ENCODE data around the gene ENOX2.

The ENOX2 gene

DNA sequence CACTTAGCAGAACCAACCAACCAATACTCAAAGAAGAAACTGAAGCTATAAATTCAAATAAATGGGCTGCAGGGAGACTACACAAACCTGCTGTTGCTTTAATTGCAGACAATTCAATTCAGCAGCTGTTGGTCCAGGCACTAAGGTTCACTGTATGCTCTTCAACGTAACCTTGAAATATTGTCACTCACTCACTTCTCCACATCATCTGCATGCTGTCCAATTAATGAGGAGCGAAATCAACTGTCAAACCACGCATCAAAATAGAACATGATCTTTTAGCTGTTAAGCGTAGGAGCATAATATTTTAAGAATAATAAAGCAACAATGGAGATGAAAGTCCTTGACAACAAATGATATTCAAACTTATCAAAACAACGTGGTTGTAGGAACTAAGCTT is 17.0 kb downstream of the ENOX2 start:
- TF ChIP-seq CTCF (IDR thresholded peaks at IDR 0.05; ENCODE audit: unreplicated experiment in 3 of 3) = no peak
- no peaks in the 10 kb centered on the region for H3K9me3 Mint-ChIP-seq
- no peaks in the 10 kb centered on the region for H3K36me3 Mint-ChIP-seq (ENCODE audit: low read depth)
- H3K4me1 Mint-ChIP-seq = peaks cover 58% of the 10 kb centered on the region
- peaks cover 4% of the 10 kb centered on the region for H3K27me3 Mint-ChIP-seq (ENCODE audit: low read depth)
- peak overlapping the region; percentile 49 to 82 (median 78) for H3K27ac Mint-ChIP-seq
- H3K4me3 Mint-ChIP-seq = peak overlapping the region; percentile 61 to 85 (median 75)

GRCh38 chrX:130885508-130885907 is 17.5 kb downstream of the ENOX2 start:
- H3K4me3 Mint-ChIP-seq = peak overlapping the region; percentile 61 to 85 (median 75)

DNA sequence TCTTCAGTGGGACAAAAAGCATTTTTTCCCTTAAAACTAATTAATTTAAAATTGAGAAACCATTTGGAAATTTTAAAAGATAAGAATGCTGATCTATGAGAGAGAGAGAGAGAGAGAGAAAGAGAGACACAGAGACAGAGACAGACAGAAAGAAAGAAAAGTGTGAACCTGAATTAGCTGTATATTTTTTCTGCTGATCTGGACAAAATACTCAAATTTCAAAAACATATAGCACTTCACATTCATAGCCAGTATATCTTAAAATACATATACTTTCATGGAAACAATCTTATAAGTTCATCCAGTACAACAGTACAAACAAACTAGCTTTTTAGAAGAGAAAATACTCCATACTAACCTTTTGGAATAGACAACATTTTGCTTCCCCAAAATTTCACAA is 18.4 kb downstream of the ENOX2 start:
- Mint-ChIP-seq H3K9me3 (no peaks in the 10 kb centered on the region), H3K27ac (no peak overlapping the region), H3K4me3 (peak overlapping the region in 2 of 3 experiments; percentile 46 to 53), H3K4me1 (peaks cover 57% of the 10 kb centered on the region), H3K27me3 (ENCODE audit: low read depth) (no peaks in the 10 kb centered on the region), H3K36me3 (ENCODE audit: low read depth) (no peaks in the 10 kb centered on the region)
- no peak for TF ChIP-seq CTCF (IDR thresholded peaks at IDR 0.05; ENCODE audit: unreplicated experiment in 3 of 3)

More at GRCh38 chrX:130885508-130885907, 17.5 kb downstream of the ENOX2 start:
- H3K27me3 Mint-ChIP-seq (ENCODE audit: low read depth) = peaks cover 4% of the 10 kb centered on the region
- H3K27ac Mint-ChIP-seq = peak overlapping the region; percentile 49 to 82 (median 78)
- H3K4me1 Mint-ChIP-seq = peaks cover 58% of the 10 kb centered on the region
- TF ChIP-seq CTCF (IDR thresholded peaks at IDR 0.05; ENCODE audit: unreplicated experiment in 3 of 3) = no peak
- no peaks in the 10 kb centered on the region for H3K9me3 Mint-ChIP-seq
- no peaks in the 10 kb centered on the region for H3K36me3 Mint-ChIP-seq (ENCODE audit: low read depth)

GRCh38 chrX:130879869-130880268 is 23.1 kb downstream of the ENOX2 start:
- Mint-ChIP-seq H3K4me1 (peaks cover 51% of the 10 kb centered on the region), H3K27me3 (ENCODE audit: low read depth) (no peaks in the 10 kb centered on the region), H3K27ac (peak overlapping the region in 1 of 3 experiments; percentile 69), H3K9me3 (peaks cover 14% of the 10 kb centered on the region), H3K36me3 (ENCODE audit: low read depth) (peaks cover 7% of the 10 kb centered on the region), H3K4me3 (no peak overlapping the region)
- no peak for TF ChIP-seq CTCF (IDR thresholded peaks at IDR 0.05; ENCODE audit: unreplicated experiment in 3 of 3)

DNA sequence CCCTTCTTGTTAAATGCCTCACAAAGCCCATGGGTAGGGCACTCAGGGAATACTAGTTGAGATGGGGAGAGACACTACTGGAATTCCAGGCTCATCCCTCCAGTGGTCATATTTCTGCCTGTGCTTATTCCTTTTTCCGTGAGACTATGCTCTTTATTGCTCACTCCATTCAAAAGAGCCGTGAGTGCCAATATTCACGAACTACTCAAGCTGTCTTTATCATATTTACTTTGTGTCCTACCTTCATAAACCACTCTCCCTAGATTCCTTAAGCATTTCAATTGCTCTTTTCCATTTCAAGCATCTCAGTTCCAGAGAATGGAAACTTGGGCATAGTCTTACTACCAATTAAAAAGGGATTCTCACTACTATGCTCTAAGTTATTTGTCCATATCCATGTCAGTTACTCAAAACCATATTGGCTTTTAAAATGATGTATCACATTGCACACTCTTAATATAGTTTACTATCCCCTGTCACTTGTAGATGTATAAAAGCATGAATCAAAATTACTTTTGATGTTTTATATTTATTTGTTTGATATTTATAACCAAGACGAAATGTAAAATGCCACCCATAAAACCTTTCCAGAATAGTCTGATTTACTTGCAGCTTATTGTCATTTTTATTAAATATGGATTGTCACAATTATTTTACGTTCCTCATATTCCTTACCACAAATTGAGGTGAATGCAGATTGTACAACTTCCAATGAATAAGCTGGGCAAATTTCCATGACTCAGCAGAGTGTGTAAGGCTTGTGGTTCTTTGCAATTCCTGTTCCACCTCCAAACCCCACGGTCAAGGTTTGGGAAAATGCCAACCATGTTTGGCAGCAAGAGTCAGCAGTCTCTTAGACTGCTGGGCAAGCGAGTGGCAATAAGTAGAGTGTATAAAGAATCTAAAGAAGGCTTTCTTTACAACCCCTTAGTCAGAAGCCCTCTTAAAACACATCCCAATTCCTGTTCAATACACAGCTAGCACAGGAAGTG is 24.4 kb downstream of the ENOX2 start:
- Mint-ChIP-seq H3K4me1 (peaks cover 39% of the 10 kb centered on the region), H3K27ac (peak overlapping the region; percentile 44 to 70 (median 49)), H3K27me3 (ENCODE audit: low read depth) (no peaks in the 10 kb centered on the region), H3K4me3 (no peak overlapping the region), H3K36me3 (ENCODE audit: low read depth) (peaks cover 19% of the 10 kb centered on the region), H3K9me3 (peaks cover 24% of the 10 kb centered on the region)
- TF ChIP-seq CTCF (IDR thresholded peaks at IDR 0.05; ENCODE audit: unreplicated experiment in 3 of 3) = no peak
